K562 (cell line): ENCODE measurements around the gene PSORS1C1. TPM values are rescaled to one million over a fixed set of nuclear protein-coding genes. Genes with fewer than 3 reads are reported as not detected.

Experiments
- MBD2 ChIP-seq: sonication (generic); IDR thresholded peaks from 2 replicates; pipeline ENCODE4 v1.6.1; 2016; ENCODE audit warnings: low read depth, borderline replicate concordance
- SREBF2 ChIP-seq: sonication (generic); formaldehyde crosslinking; IDR thresholded peaks from 2 replicates; pipeline ENCODE4 v1.4.0; 2020; ENCODE audit warnings: mild to moderate bottlenecking, missing genetic modification reagents
- STAT5B ChIP-seq: fragments of 250-450 bp; sonication (Bioruptor Pico); IDR thresholded peaks from 2 replicates; pipeline ENCODE4 v1.8.0; 2021; ENCODE audit warnings: mild to moderate bottlenecking, inconsistent platforms
- TRIM24 ChIP-seq, 2 experiments: fragments of 450-650 bp; IDR thresholded peaks; 2 replicates each; pipeline ENCODE4 v1.6.1; 2016
- ZBTB40 ChIP-seq, 2 experiments: fragments of 450-650 bp in 1 of 2; sonication (generic) in 1 of 2; formaldehyde crosslinking in 1 of 2; IDR thresholded peaks; 2 replicates each; pipeline versions ENCODE4 v1.7.1 to v1.9.0; 2016 to 2022; ENCODE audit warnings: inconsistent platforms in 1 of 2, mild to moderate bottlenecking in 1 of 2, missing genetic modification reagents in 1 of 2
- polyA plus RNA-seq, 8 experiments: library from polyadenylated mRNA; depleted of rRNA in 4 of 8; stranded (reverse) in 5 of 8; unstranded in 3 of 8; fragments of >200 nt; fragmentation: Nextera tagmentation in 2 of 8; fragmentation: Illumina TruSeq in 1 of 8; extraction: Ambion mirVana in 2 of 8; extraction: Trizol in 1 of 8; gene quantifications; 2 replicates each; pipeline versions ENCODE4 v1.2.1 to v1.2.3, GENCODE V29; 2011 to 2014; ENCODE audit warnings: inconsistent platforms in 1 of 8, missing spikeins in 1 of 8
- total RNA-seq, 7 experiments: library from RNA; depleted of rRNA in 6 of 7; stranded (reverse); fragments of >200 nt in 6 of 7; fragmentation: Illumina TruSeq in 2 of 7; extraction: Trizol in 2 of 7; gene quantifications; 2 replicates each; pipeline versions ENCODE4 v1.2.1 to v1.2.3, GENCODE V29; 2011 to 2021; ENCODE audit warnings: low replicate concordance in 1 of 7

Gene PSORS1C1
- total and polyA plus RNA-seq, 9 of the 15 experiments (the other 6 are each of a cell fraction or from before 2014, with no cell fraction given) = 0.11 TPM; not detected in 8

GRCh38 chr6:31075528-31075927 lies 39.1 kb upstream of the PSORS1C1 start (continued):
- TF ChIP-seq ZBTB40 (IDR thresholded peaks at IDR 0.05) (no peak), ZBTB40 (CRISPR knock-in tag; IDR thresholded peaks at IDR 0.05) (no peak), SREBF2 (CRISPR knock-in tag) (no peak), TRIM24 (IDR thresholded peaks at IDR 0.05) (no peak), STAT5B (no peak), MBD2 (no peak)
